Activated naive CD8-positive, alpha-beta T cell treated with anti-CD3 and anti-CD28 coated beads for 36 hours (primary cell): ENCODE data around the gene NGEF. TPM values are rescaled to one million over a fixed set of nuclear protein-coding genes. Genes with fewer than 3 reads are reported as not detected.

Source experiments
- DNase-seq: peaks from one replicate; pipeline ENCODE4 v3.0.0; 2021
- H3K27ac Mint-ChIP-seq: one replicate; pipeline ENCODE4 v1.8.0; 2022; ENCODE audit warnings: mild to moderate bottlenecking, moderate library complexity, mixed read lengths
- H3K27me3 Mint-ChIP-seq: one replicate; pipeline ENCODE4 v1.8.0; 2022; ENCODE audit warnings: mild to moderate bottlenecking, mixed read lengths
- H3K36me3 Mint-ChIP-seq: one replicate; pipeline ENCODE4 v1.8.0; 2021; ENCODE audit warnings: mild to moderate bottlenecking, mixed read lengths
- H3K4me1 Mint-ChIP-seq: one replicate; pipeline ENCODE4 v1.8.0; 2021; ENCODE audit warnings: mixed read lengths
- H3K4me3 Mint-ChIP-seq: one replicate; pipeline ENCODE4 v1.8.0; 2022; ENCODE audit warnings: mild to moderate bottlenecking, moderate library complexity, mixed read lengths
- H3K9me3 Mint-ChIP-seq: one replicate; pipeline ENCODE4 v1.8.0; 2022; ENCODE audit warnings: mixed read lengths
- total RNA-seq, 2 experiments: library from RNA; stranded (reverse); gene quantifications; one replicate each; pipeline ENCODE4 v1.2.3, GENCODE V29; 2021

The NGEF gene
- total RNA-seq, 2 experiments from 2014 or later, result not detected

DNA sequence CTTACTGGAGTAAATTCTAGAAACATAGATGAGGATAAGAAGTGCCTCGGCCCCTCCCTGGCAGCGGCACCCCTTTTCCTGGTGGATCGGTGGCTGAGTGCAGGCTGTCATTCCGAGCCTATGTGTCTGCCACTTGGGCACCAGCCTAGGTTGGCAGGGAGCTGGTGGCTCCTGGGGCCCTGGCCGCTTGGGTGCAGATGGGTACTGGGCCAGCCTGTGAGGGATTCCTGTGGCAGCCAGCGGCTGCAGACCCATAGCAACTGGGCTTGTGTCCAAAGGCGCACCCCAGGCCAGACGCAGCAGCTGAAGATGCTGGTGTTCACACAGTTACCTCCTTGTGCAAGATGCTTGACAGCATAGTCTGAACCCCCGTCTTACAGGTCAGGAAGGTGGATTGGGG is 140.2 kb downstream of the NGEF start:
- Mint-ChIP-seq H3K27ac (no peak overlapping the region), H3K27me3 (peaks cover 14% of the 10 kb centered on the region), H3K9me3 (no peaks in the 10 kb centered on the region), H3K4me1 (peaks cover 5% of the 10 kb centered on the region), H3K4me3 (no peak overlapping the region), H3K36me3 (no peaks in the 10 kb centered on the region)
- no peak for DNase-seq

- DNase-seq, result no peak
- peaks cover 13% of the 10 kb centered on the region for H3K27me3 Mint-ChIP-seq
- peaks cover 5% of the 10 kb centered on the region for H3K4me1 Mint-ChIP-seq
- no peaks in the 10 kb centered on the region for H3K36me3 Mint-ChIP-seq
- no peaks in the 10 kb centered on the region for H3K9me3 Mint-ChIP-seq
- no peak overlapping the region for H3K4me3 Mint-ChIP-seq
- no peak overlapping the region for H3K27ac Mint-ChIP-seq
Measured at GRCh38 chr2:232871835-232872736, 141.0 kb downstream of the NGEF start.

GRCh38 chr2:232871418-232871834 is 141.6 kb downstream of the NGEF start:
- Mint-ChIP-seq H3K27me3 (peaks cover 13% of the 10 kb centered on the region), H3K36me3 (no peaks in the 10 kb centered on the region), H3K27ac (no peak overlapping the region), H3K4me3 (no peak overlapping the region), H3K4me1 (peaks cover 5% of the 10 kb centered on the region), H3K9me3 (no peaks in the 10 kb centered on the region)
- no peak for DNase-seq

- Mint-ChIP-seq H3K4me3 (no peak overlapping the region), H3K9me3 (no peaks in the 10 kb centered on the region), H3K4me1 (peaks cover 5% of the 10 kb centered on the region), H3K36me3 (no peaks in the 10 kb centered on the region), H3K27me3 (peaks cover 13% of the 10 kb centered on the region), H3K27ac (no peak overlapping the region)
- no peak for DNase-seq
Measured at GRCh38 chr2:232870766-232871371, 142.2 kb downstream of the NGEF start.

- Mint-ChIP-seq H3K27me3 (peaks cover 7% of the 10 kb centered on the region), H3K4me3 (no peak within 1 kb of the TSS), H3K36me3 (no peaks in the 10 kb centered on the region), H3K27ac (no peak within 1 kb of the TSS), H3K9me3 (no peaks in the 10 kb centered on the region), H3K4me1 (peaks cover 2% of the 10 kb centered on the region)
- no peak for DNase-seq
Measured at GRCh38 chr2:232870018-232870765, 142.9 kb downstream of the NGEF start, which contains the start of gene SNORC. Gene SNORC, plus strand, starts transcription at chr2:232870264. Its CDS starts 78 bp downstream, at chr2:232870342.

GRCh38 chr2:232869138-232870017 is 143.7 kb downstream of the NGEF start:
- H3K4me3 Mint-ChIP-seq, result no peak overlapping the region
- H3K36me3 Mint-ChIP-seq, result no peaks in the 10 kb centered on the region
- H3K4me1 Mint-ChIP-seq, result no peaks in the 10 kb centered on the region
- no peak for DNase-seq
- no peak overlapping the region for H3K27ac Mint-ChIP-seq
- no peaks in the 10 kb centered on the region for H3K27me3 Mint-ChIP-seq
- H3K9me3 Mint-ChIP-seq, result no peaks in the 10 kb centered on the region

- Mint-ChIP-seq H3K4me3 (no peak overlapping the region), H3K9me3 (no peaks in the 10 kb centered on the region), H3K27me3 (no peaks in the 10 kb centered on the region), H3K4me1 (no peaks in the 10 kb centered on the region), H3K36me3 (peaks cover 4% of the 10 kb centered on the region), H3K27ac (no peak overlapping the region)
- no peak for DNase-seq
Measured at GRCh38 chr2:232866104-232866503, 147.0 kb downstream of the NGEF start.

GRCh38 chr2:232865165-232865564 is 147.9 kb downstream of the NGEF start:
- Mint-ChIP-seq H3K27me3 (no peaks in the 10 kb centered on the region), H3K4me1 (no peaks in the 10 kb centered on the region), H3K36me3 (peaks cover 4% of the 10 kb centered on the region), H3K4me3 (no peak overlapping the region), H3K27ac (no peak overlapping the region), H3K9me3 (no peaks in the 10 kb centered on the region)
- no peak for DNase-seq

DNA sequence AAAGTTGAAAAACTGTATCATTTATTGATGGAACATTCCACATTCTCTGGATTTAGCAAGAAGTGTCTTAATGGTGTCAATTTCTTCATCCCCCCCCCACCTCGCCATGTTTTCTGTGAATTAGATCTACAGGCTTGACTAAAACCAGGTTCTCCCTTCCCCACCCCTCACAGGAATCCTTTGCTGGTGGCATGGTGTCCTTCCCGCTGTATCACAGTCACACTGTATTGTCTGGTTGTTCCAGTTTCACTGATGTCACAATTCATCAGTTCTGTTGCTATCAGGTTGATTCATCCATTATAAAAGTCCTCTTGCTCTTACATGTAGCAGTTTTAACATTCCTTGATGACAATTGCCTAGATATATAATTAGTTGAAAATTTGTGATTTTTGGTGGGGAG is 149.1 kb downstream of the NGEF start:
- H3K36me3 Mint-ChIP-seq, result peaks cover 7% of the 10 kb centered on the region
- H3K4me3 Mint-ChIP-seq, result no peak overlapping the region
- no peaks in the 10 kb centered on the region for H3K4me1 Mint-ChIP-seq
- no peaks in the 10 kb centered on the region for H3K27me3 Mint-ChIP-seq
- no peak for DNase-seq
- no peaks in the 10 kb centered on the region for H3K9me3 Mint-ChIP-seq
- H3K27ac Mint-ChIP-seq, result no peak overlapping the region

DNA sequence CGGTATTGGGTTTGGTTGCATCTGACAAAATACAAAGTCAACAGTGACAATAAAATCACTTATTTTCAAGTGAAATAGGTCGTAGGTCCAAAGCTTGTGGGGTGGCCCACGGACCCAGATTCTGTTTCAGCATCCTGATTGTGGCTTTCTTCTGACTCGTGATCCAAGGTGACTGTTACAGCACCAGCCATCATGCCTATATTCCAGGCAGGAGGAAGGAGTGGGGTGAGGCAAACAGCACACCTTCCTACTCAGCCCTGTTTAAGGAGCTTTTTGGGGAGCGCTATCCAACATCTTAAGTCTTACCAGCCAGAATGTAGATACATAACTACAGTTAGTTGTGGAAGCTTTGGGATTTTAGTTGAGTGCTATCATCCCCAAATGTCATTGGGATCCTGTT is 151.7 kb downstream of the NGEF start:
- Mint-ChIP-seq H3K27ac (no peak overlapping the region), H3K4me1 (no peaks in the 10 kb centered on the region), H3K36me3 (peaks cover 14% of the 10 kb centered on the region), H3K27me3 (no peaks in the 10 kb centered on the region), H3K9me3 (no peaks in the 10 kb centered on the region), H3K4me3 (no peak overlapping the region)
- no peak for DNase-seq

DNA sequence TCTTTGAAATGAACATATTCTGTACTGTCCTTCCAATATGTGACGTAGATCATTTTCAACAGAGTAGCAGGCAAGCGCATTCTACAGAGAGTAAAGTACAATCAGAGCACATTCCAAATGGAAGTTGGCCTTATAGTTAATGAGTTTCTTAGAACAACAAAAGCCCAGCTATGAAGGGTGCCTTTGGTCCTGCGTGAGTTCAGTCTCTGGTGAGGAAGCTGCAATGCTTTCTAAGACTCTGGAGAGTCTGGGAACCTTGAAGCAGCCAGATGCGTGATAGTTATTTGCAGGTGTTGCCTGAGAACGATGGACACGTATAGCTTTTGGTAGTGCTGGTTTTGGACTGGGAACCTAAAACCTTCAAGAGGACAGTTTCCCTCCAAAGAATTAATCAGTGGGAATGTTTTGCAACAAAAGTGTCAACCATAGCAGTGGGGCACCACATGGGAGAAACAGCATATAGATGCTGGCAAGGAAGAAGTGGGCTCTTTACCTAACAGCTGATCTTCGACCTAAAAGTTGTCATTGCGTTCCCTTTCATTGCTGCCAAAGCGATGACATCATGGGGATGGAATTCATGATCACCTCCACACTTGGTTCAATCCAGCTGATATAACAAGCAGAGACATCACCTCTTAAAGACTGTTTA is 152.3 kb downstream of the NGEF start:
- Mint-ChIP-seq H3K4me1 (no peaks in the 10 kb centered on the region), H3K27ac (no peak overlapping the region), H3K36me3 (peaks cover 14% of the 10 kb centered on the region), H3K27me3 (no peaks in the 10 kb centered on the region), H3K4me3 (no peak overlapping the region), H3K9me3 (no peaks in the 10 kb centered on the region)
- no peak for DNase-seq

DNA sequence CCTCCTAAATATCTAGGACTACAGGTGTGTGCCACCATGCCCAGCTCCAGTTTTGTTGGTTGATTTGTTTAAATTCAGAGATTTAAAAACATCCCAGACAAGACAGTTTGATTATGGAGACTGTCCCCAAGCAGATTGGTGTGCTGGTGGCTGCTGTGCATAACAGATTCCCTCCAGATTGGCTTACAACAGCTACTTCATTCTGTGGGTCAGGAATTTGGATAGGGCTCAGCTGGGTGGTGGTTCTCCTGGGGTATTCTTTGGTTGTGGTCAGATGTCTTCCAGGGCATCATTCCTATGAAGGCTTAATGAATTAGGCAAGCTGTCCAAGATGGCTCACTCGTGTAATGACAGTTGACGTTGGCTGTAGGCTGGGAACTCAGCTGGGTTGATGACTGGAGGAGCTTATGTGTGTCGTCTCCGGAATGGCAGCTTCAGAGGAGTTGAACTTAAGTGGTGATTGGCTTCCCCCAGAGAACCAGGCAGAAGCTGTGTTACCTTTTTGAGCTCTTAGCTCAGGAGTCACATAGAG is 153.6 kb downstream of the NGEF start:
- no peak for DNase-seq
- Mint-ChIP-seq H3K4me3 (no peak overlapping the region), H3K9me3 (no peaks in the 10 kb centered on the region), H3K27me3 (no peaks in the 10 kb centered on the region), H3K27ac (no peak overlapping the region), H3K36me3 (peaks cover 14% of the 10 kb centered on the region), H3K4me1 (no peaks in the 10 kb centered on the region)

DNA sequence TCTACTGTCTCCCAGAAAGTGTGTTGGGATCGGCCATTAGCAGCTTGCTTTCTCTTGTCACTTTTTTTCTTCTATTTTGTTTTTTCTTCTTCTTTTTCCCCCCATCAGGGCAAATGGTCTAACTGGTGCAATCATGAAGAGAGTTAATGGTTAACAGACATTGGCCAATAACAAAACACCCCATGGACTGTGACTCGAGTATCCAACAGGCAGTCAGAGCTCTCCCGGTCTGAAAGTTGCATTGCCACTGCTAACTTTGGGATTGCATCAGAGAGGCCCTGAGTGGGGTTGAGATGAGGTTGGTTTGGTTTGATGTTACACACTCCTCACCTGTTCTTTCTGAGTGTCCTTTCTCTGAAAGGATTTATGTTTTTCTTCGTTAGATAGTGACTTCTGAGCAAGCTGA is 155.9 kb downstream of the NGEF start:
- H3K4me3 Mint-ChIP-seq, result no peak overlapping the region
- peaks cover 2% of the 10 kb centered on the region for H3K4me1 Mint-ChIP-seq
- no peaks in the 10 kb centered on the region for H3K9me3 Mint-ChIP-seq
- DNase-seq, result no peak
- H3K27me3 Mint-ChIP-seq, result no peaks in the 10 kb centered on the region
- no peak overlapping the region for H3K27ac Mint-ChIP-seq
- peaks cover 12% of the 10 kb centered on the region for H3K36me3 Mint-ChIP-seq

GRCh38 chr2:232854082-232854481 is 159.0 kb downstream of the NGEF start:
- H3K27me3 Mint-ChIP-seq, result no peaks in the 10 kb centered on the region
- no peak for DNase-seq
- H3K4me3 Mint-ChIP-seq, result no peak overlapping the region
- H3K9me3 Mint-ChIP-seq, result no peaks in the 10 kb centered on the region
- H3K27ac Mint-ChIP-seq, result no peak overlapping the region
- H3K4me1 Mint-ChIP-seq, result peaks cover 2% of the 10 kb centered on the region
- H3K36me3 Mint-ChIP-seq, result peaks cover 17% of the 10 kb centered on the region
